Heart left ventricle (tissue), 13 donors: ENCODE results near the gene F12.

Source experiments
- POLR2A ChIP-seq, 2 donors: fragments of 450-650 bp; IDR thresholded peaks; one replicate each; pipeline ENCODE4 v1.6.1; 2017; ENCODE audit warnings: antibody characterized with exemption in 2 of 2, mild to moderate bottlenecking in 2 of 2, moderate library complexity in 2 of 2
- TF ChIP-seq, protein P1 (sequence below), 12 donors: fragments of 200-600 bp; sonication (generic) in 4 of 12; IDR thresholded peaks; one replicate each; pipeline versions ENCODE4 v1.5.0 to v1.8.0; 2018 to 2022; ENCODE audit warnings: antibody characterized with exemption in 12 of 12, mild to moderate bottlenecking in 5 of 12
- donor health status: ischemic (EF 13 %, LVEDD 7.1; RV severe dilation, severe dysfunction).
- donor health status: DM: no; HTN: yes; CAD: no.
- donor health status: DM: no; HTN: no; CAD: no.
- donor health status: ischemic (EF 25% LVEDD 6.9; RV normal size, moderate dysfunction).
- donor health status: ischemic (EF 25% LVEDD 5.7; RV mildly dilated, moderate dysfunction).
- donor health status: ischemic (EF 35%, LVEDD 5.7; RV mildly dilated, moderate dysfunction).
- donor health status: nonischemic (EF 11% LVEDD 7.7; RV severe dilation, severe dysfunction).
- donor health status: DM: yes; HTN: yes; CAD: no.
- donor health status: PGD.
- donor health status: ischemic (EF 29% LVEDD 5.4; RV normal size, mild dysfunction).
- donor health status: nonischemic (EF 23%, LVEDD 6.1; RV moderate dilation, normal function).

DNA sequence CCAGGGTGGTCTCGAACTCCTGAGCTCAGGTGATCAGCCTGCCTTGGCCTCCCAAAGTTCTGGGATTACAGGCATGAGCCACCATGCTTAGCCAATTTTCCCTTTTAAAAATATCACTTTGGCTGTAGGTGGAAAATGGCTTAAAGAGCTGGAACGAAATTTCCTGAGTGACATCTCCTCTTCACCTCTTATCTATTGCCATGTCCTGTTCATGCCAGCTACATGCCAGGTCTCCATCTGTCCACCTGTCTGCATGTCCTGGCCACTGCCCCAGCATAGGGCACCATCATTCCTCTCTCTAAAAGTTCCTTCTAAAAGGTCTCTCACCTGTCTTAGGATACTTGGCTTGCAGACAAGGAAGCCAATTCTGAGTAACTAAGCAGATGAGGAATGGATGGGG, 14.3 kb upstream of the F12 start:
- TF ChIP-seq, protein P1, sequence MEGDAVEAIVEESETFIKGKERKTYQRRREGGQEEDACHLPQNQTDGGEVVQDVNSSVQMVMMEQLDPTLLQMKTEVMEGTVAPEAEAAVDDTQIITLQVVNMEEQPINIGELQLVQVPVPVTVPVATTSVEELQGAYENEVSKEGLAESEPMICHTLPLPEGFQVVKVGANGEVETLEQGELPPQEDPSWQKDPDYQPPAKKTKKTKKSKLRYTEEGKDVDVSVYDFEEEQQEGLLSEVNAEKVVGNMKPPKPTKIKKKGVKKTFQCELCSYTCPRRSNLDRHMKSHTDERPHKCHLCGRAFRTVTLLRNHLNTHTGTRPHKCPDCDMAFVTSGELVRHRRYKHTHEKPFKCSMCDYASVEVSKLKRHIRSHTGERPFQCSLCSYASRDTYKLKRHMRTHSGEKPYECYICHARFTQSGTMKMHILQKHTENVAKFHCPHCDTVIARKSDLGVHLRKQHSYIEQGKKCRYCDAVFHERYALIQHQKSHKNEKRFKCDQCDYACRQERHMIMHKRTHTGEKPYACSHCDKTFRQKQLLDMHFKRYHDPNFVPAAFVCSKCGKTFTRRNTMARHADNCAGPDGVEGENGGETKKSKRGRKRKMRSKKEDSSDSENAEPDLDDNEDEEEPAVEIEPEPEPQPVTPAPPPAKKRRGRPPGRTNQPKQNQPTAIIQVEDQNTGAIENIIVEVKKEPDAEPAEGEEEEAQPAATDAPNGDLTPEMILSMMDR (IDR thresholded peaks at IDR 0.05), result no peak
- TF ChIP-seq POLR2A (IDR thresholded peaks at IDR 0.05), result no peak
